HG03442 (cell line): ENCODE data around the gene PHF3.

Experiments
- ATAC-seq: cut with Tn5 transposase; IDR thresholded peaks from one replicate; pipeline ENCODE4 v1.9.1; 2021; ENCODE audit warnings: mild to moderate bottlenecking, moderate library complexity; ENCODE audit not compliant: unreplicated experiment

The PHF3 gene

GRCh38 chr6:63644668-63645326 is 9.2 kb downstream of the PHF3 start:
- ATAC-seq, result no peak

- no peak for ATAC-seq
Observed at GRCh38 chr6:63649269-63649668, 13.7 kb downstream of the PHF3 start.

GRCh38 chr6:63649847-63650265 is 14.3 kb downstream of the PHF3 start:
- no peak for ATAC-seq

- no peak for ATAC-seq
Observed at GRCh38 chr6:63652980-63653379, 17.4 kb downstream of the PHF3 start.

GRCh38 chr6:63660757-63661156 is 25.2 kb downstream of the PHF3 start:
- ATAC-seq, result no peak

GRCh38 chr6:63661769-63662168 is 26.2 kb downstream of the PHF3 start:
- no peak for ATAC-seq

- ATAC-seq, result no peak
Observed at GRCh38 chr6:63663147-63663955, 27.7 kb downstream of the PHF3 start.

- ATAC-seq, result no peak
Observed at GRCh38 chr6:63663956-63664281, 28.3 kb downstream of the PHF3 start.

- ATAC-seq, result no peak
Observed at GRCh38 chr6:63671098-63671754, 35.6 kb downstream of the PHF3 start.

GRCh38 chr6:63672582-63673129 is 37.1 kb downstream of the PHF3 start:
- ATAC-seq, result no peak

- no peak for ATAC-seq
Observed at GRCh38 chr6:63673692-63674091, 38.1 kb downstream of the PHF3 start.

- no peak for ATAC-seq
Observed at GRCh38 chr6:63674635-63675034, 39.0 kb downstream of the PHF3 start.

- no peak for ATAC-seq
Observed at GRCh38 chr6:63675138-63675537, 39.5 kb downstream of the PHF3 start.

- no peak for ATAC-seq
Observed at GRCh38 chr6:63676412-63677114, 41.0 kb downstream of the PHF3 start.

- no peak for ATAC-seq
Observed at GRCh38 chr6:63677282-63677681, 41.7 kb downstream of the PHF3 start.

GRCh38 chr6:63683071-63683603 is 47.5 kb downstream of the PHF3 start:
- no peak for ATAC-seq

- ATAC-seq, result peak; percentile 80
Observed at GRCh38 chr6:63685446-63686379, 50.1 kb downstream of the PHF3 start.

- no peak for ATAC-seq
Observed at GRCh38 chr6:63689421-63689820, 53.8 kb downstream of the PHF3 start.

GRCh38 chr6:63690221-63690620 is 54.6 kb downstream of the PHF3 start:
- no peak for ATAC-seq

- no peak for ATAC-seq
Observed at GRCh38 chr6:63705707-63706106, 70.1 kb downstream of the PHF3 start.
